Activated CD8-positive, alpha-beta memory T cell treated with anti-CD3 and anti-CD28 coated beads, Interleukin-2, amount 10 ng/mL, durations not matched to agents 7 days and 5 days (primary cell): ENCODE measurements around the gene FCGBP. TPM values are rescaled to one million over a fixed set of nuclear protein-coding genes. Genes with fewer than 3 reads are reported as not detected.
A peak's percentile ranks its signal among the peaks of the same experiment; 100 is the strongest.

Experiments used
- ATAC-seq: fragments of 150-1000 bp; cut with Tn5 transposase; one replicate; pipeline ENCODE4 v1.10.0; 2021; ENCODE audit warnings: moderate library complexity
- CTCF ChIA-PET: fragments of 350-600 bp; sonication (Branson Sonifier 250); formaldehyde crosslinking; loops from one replicate; lab custom pipeline; 2021; ENCODE audit warnings: antibody characterized with exemption; lab: Charles Lee
- DNase-seq: peaks from one replicate; pipeline ENCODE4 v3.0.0-alpha.2; 2020
- H3K27ac Mint-ChIP-seq: one replicate; pipeline ENCODE4 v1.8.0; 2021; ENCODE audit warnings: mild to moderate bottlenecking, mixed read lengths
- H3K27me3 Mint-ChIP-seq: one replicate; pipeline ENCODE4 v1.8.0; 2021; ENCODE audit warnings: mixed read lengths
- H3K36me3 Mint-ChIP-seq: one replicate; pipeline ENCODE4 v1.8.0; 2021; ENCODE audit warnings: mild to moderate bottlenecking, mixed read lengths
- H3K4me1 Mint-ChIP-seq: one replicate; pipeline ENCODE4 v1.8.0; 2021; ENCODE audit warnings: mixed read lengths
- H3K4me3 Mint-ChIP-seq: one replicate; pipeline ENCODE4 v1.8.0; 2021; ENCODE audit warnings: mild to moderate bottlenecking, moderate library complexity, mixed read lengths
- H3K9me3 Mint-ChIP-seq: one replicate; pipeline ENCODE4 v1.8.0; 2022; ENCODE audit warnings: low read depth, mixed read lengths
- total RNA-seq, 2 experiments: library from RNA; stranded (reverse); gene quantifications; one replicate each; pipeline ENCODE4 v1.2.3, GENCODE V29; 2021

Gene FCGBP
- 1 to 10 TPM in 1 of 2 experiments, under 1 TPM in 1; 0.93 to 3.2 TPM for total RNA-seq

DNA sequence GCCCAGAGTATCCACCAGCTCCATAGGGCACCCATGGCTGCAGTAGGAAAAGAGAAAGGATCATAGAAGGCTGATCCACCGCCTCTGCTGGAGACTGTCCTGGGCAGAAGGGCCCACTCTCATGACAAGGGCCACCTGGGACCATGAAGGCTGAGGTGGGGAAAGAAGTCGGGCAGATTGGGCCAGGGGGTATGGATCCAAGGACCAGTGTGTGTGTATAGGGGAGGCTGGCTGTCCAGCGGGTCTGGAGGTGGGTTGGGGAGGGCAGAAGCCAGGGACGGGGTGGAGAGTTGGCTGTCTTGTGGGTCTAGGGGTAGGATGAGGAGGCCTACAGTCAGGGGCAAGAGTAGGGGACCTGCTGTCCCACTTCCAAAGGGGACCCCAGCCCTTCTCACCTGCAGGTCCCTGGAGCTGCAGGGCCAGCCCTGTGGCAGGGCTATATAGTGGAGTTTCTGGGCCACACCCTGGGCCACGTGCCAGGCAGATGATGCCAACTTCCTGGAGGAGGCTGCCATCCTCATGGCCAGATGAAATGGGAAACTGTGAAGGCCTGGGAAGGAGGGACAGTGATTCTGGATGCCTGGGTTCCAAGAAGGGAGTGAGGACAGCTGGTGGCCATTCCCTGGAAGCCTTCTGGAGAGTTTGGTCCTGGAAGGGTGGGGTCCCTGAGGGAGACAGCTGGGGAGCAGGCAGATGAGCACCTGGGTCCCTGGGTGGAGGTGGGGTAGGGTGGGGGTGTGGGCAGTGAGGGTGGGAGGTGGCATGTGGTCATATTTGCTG is at the start of gene FCGBP:
FCGBP (minus strand) TSS at position 51 of the 780 bp plus-strand sequence.
- peaks cover 31% of the 10 kb centered on the region for H3K4me1 Mint-ChIP-seq
- no peak within 1 kb of the TSS for H3K4me3 Mint-ChIP-seq
- H3K36me3 Mint-ChIP-seq, result peaks cover 6% of the 10 kb centered on the region
- peak within 1 kb of the TSS; percentile 68 for H3K27ac Mint-ChIP-seq
- peak; percentile 26 for DNase-seq
- H3K27me3 Mint-ChIP-seq, result no peaks in the 10 kb centered on the region
- no peaks in the 10 kb centered on the region for H3K9me3 Mint-ChIP-seq
- CTCF ChIA-PET, result interaction anchor here (1.5 kb wide), 1 partner anchor 36 kb away, joined by 4 read pairs; the partner anchor contains the start of gene PSMC4
- ATAC-seq, result no peak

DNA sequence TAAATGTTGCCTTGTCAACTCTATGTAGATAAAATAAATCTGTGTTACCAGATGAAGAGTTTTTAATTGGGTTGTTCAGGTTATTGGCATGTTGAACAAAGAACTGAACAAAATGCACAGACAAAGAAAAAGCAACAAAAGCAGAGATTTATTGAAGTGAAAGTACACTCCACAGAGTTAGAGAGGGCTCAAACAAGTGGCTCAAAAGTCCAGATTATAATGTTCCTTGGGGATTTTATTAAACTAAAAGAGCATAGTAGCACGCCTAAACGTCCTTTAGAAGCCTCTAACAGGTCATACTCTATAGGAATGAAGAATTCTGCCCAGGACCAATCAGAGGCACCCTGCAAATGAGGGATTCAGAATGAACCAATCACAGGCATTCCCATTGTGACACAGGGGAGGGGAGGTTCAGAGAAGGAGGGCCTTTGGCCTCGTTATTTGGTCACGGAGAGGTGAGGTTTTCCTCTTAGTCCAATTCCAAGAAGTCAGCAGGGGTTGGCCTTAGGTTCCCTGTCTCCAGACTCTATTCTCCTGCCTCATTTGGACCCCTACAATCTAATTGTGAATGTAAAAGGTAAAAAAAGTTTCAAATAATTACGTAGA is 49.4 kb upstream of the FCGBP start:
- H3K27ac Mint-ChIP-seq, result no peak overlapping the region
- ATAC-seq, result no peak
- H3K36me3 Mint-ChIP-seq, result peaks cover 77% of the 10 kb centered on the region
- CTCF ChIA-PET, result no interaction called here
- H3K4me3 Mint-ChIP-seq, result no peak overlapping the region
- H3K9me3 Mint-ChIP-seq, result peaks cover 19% of the 10 kb centered on the region
- no peaks in the 10 kb centered on the region for H3K27me3 Mint-ChIP-seq
- no peaks in the 10 kb centered on the region for H3K4me1 Mint-ChIP-seq
- no peak for DNase-seq

DNA sequence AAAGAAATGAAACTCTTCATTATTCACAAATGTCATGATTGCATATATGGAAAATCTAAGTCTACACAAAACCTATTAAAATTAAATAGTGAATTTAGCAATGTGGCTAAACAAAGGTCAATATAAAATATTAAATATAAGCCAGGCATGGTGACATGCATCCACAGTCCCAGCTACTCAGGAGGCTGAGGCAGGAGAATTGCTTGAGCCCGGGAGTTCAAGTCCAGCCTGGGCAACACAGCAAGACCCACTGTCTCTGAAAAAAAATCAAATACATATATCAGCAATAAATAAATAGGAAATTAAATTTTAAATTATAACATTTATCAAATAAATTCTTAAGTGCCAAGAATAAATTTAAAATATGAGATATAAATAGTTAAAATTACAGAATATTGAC is 48.4 kb upstream of the FCGBP start:
- ATAC-seq (no peak), DNase-seq (no peak)
- Mint-ChIP-seq H3K4me1 (no peaks in the 10 kb centered on the region), H3K27me3 (no peaks in the 10 kb centered on the region), H3K36me3 (peaks cover 85% of the 10 kb centered on the region), H3K27ac (no peak overlapping the region), H3K4me3 (no peak overlapping the region), H3K9me3 (peaks cover 19% of the 10 kb centered on the region)
- CTCF ChIA-PET, result no interaction called here

- CTCF ChIA-PET, result no interaction called here
- no peak overlapping the region for H3K4me3 Mint-ChIP-seq
These were observed 40.1 kb upstream of the FCGBP start for GRCh38 chr19:39974377-39975155.

DNA sequence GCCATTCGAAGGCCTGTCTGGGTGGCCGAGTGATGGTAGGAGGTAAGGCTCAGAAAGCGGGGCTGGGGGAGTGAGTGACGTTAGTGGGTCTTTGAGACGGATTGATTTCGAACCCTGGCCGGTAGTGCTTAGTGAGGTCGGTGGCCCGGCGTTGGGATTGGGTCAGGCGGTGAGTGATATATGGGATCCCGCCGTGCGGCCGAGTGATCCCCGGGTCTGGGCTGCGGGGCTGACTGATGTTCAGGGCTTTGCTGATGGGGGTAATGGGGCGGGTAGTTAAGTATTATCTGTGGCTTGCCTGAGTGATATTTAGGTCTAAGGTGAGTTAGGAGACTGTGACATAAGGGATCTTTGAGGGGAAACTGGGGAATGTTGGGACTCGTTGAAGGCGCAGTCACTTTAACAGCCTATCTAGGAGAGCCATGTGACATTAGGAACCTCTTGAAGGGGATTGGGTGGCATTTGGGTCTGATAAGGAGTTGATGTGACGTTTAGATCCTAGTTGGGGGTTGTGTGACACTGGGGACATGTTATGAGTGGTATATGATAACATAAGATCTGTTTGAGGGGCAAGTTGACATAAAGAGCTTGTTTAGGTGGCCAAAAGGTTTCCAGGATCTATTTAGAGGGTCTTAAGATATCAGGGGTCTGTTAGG is 37.1 kb upstream of the FCGBP start:
- CTCF ChIA-PET, result interaction anchor here (0.7 to 4.6 kb wide), 34 partner anchors 10 to 536 kb away, joined by 3 to 77 read pairs (median 7); partner anchors contain the start of genes DYRK1B, FBL, RPS16 and ZNF546
- Mint-ChIP-seq H3K4me1 (peaks cover 37% of the 10 kb centered on the region), H3K36me3 (peaks cover 37% of the 10 kb centered on the region), H3K27me3 (no peaks in the 10 kb centered on the region), H3K4me3 (peak overlapping the region; percentile 90), H3K9me3 (no peaks in the 10 kb centered on the region), H3K27ac (peak overlapping the region; percentile 95)
- DNase-seq (no peak), ATAC-seq (no peak)

More at GRCh38 chr19:39974377-39975155, 40.1 kb upstream of the FCGBP start:
- no peak for ATAC-seq
- no peaks in the 10 kb centered on the region for H3K9me3 Mint-ChIP-seq
- no peaks in the 10 kb centered on the region for H3K27me3 Mint-ChIP-seq
- peaks cover 24% of the 10 kb centered on the region for H3K4me1 Mint-ChIP-seq
- peak; percentile 38 for DNase-seq
- peaks cover 61% of the 10 kb centered on the region for H3K36me3 Mint-ChIP-seq
- no peak overlapping the region for H3K27ac Mint-ChIP-seq

GRCh38 chr19:39970675-39971379 is 36.4 kb upstream of the FCGBP start, which contains the start of gene PSMC4:
TSS of gene PSMC4 (plus strand) at chr19:39971165. CDS start at chr19:39971203, 38 bp downstream.
- H3K27me3 Mint-ChIP-seq, result no peaks in the 10 kb centered on the region
- peak; percentile 98 for ATAC-seq
- H3K4me3 Mint-ChIP-seq, result peak within 1 kb of the TSS; percentile 90
- DNase-seq, result peak; percentile 99
- CTCF ChIA-PET, result interaction anchor here (0.7 to 4.6 kb wide), 37 partner anchors 9 to 535 kb away, joined by 3 to 77 read pairs (median 7); partner anchors contain the start of genes DYRK1B, FBL, FCGBP and RPS16
- H3K27ac Mint-ChIP-seq, result peak within 1 kb of the TSS; percentile 95
- no peaks in the 10 kb centered on the region for H3K9me3 Mint-ChIP-seq
- peaks cover 37% of the 10 kb centered on the region for H3K4me1 Mint-ChIP-seq
- H3K36me3 Mint-ChIP-seq, result peaks cover 34% of the 10 kb centered on the region

DNA sequence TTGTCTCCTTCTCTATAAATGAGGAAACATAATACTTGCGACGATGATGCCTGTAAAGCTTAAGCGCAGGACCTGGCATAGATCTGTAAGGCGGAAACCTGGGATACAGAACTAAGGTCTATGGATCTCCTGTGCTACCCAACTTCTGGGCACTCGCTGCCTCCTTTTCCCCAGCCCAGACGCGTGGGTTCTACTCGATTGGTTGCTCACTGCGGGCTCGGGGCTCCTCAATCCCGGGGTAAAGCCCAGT is 35.9 kb upstream of the FCGBP start:
- Mint-ChIP-seq H3K9me3 (no peaks in the 10 kb centered on the region), H3K4me1 (peaks cover 37% of the 10 kb centered on the region), H3K27ac (peak overlapping the region; percentile 95), H3K4me3 (peak overlapping the region; percentile 90), H3K27me3 (no peaks in the 10 kb centered on the region), H3K36me3 (peaks cover 29% of the 10 kb centered on the region)
- ATAC-seq (peak; percentile 31), DNase-seq (no peak)
- CTCF ChIA-PET, result interaction anchor here (0.9 to 4.6 kb wide), 36 partner anchors 9 to 535 kb away, joined by 3 to 77 read pairs (median 7); partner anchors contain the start of genes DYRK1B, FBL, FCGBP and RPS16

- CTCF ChIA-PET, result interaction anchor here (0.7 to 4.6 kb wide), 39 partner anchors 8 to 534 kb away, joined by 3 to 77 read pairs (median 7); partner anchors contain the start of genes DYRK1B, FBL, FCGBP and RPS16
- Mint-ChIP-seq H3K4me3 (peak overlapping the region; percentile 90), H3K4me1 (peaks cover 37% of the 10 kb centered on the region), H3K27ac (peak overlapping the region; percentile 95), H3K9me3 (no peaks in the 10 kb centered on the region), H3K36me3 (peaks cover 26% of the 10 kb centered on the region), H3K27me3 (no peaks in the 10 kb centered on the region)
- no peak for ATAC-seq
- DNase-seq, result peak; percentile 45
These were observed 35.4 kb upstream of the FCGBP start for GRCh38 chr19:39969681-39970424.

DNA sequence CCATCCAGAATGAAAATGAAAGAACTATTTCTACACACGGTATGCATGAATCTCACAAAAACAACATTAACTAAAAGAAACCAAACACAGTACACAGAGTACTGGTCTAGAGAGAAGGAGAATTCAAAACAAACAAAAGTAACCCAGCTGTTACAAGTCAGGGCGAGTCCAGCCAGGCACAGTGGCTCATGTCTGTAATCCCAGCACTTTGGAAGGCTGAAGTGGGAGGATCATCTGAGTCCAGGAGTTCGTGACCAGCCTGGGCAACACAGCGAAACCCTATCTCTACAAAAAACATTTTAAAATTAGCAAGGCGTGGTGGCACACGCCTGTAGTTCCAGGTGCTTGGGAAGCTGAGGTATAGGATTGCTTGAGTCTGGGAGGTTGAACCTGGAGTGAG is 34.8 kb upstream of the FCGBP start:
- CTCF ChIA-PET, result interaction anchor here (0.6 to 4.6 kb wide), 16 partner anchors 15 to 196 kb away, joined by 3 to 77 read pairs (median 8); partner anchors contain the start of genes FBL and ZNF546
- peak; percentile 37 for DNase-seq
- peak overlapping the region; percentile 90 for H3K4me3 Mint-ChIP-seq
- H3K27me3 Mint-ChIP-seq, result no peaks in the 10 kb centered on the region
- peaks cover 37% of the 10 kb centered on the region for H3K4me1 Mint-ChIP-seq
- ATAC-seq, result no peak
- H3K27ac Mint-ChIP-seq, result peak overlapping the region; percentile 95
- H3K36me3 Mint-ChIP-seq, result peaks cover 20% of the 10 kb centered on the region
- H3K9me3 Mint-ChIP-seq, result no peaks in the 10 kb centered on the region

- Mint-ChIP-seq H3K4me1 (peaks cover 37% of the 10 kb centered on the region), H3K4me3 (peak overlapping the region; percentile 90)
- no peak for ATAC-seq
These were observed 34.4 kb upstream of the FCGBP start for GRCh38 chr19:39968789-39969188.

DNA sequence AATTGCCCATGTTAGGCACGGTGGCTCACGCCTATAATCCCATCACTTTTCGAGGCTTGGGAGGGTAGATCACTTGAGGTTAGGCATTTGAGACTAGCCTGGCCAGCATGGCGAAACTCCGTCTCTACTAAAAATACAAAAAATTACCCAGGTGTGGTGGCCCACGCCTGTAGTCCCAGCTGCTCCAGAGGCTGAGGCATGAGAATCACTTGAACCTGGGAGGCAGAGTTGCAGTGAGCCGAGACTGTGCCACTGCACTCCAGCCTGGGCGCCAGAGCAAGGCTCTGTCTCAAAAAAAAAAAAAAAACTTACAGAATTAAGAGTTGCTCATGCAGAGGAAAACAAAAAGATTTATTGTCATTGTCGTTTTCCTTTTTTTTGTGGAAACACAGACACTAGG is 33.1 kb upstream of the FCGBP start:
- CTCF ChIA-PET, result no interaction called here
- Mint-ChIP-seq H3K4me3 (no peak overlapping the region), H3K27me3 (no peaks in the 10 kb centered on the region), H3K36me3 (peaks cover 10% of the 10 kb centered on the region), H3K4me1 (peaks cover 32% of the 10 kb centered on the region), H3K9me3 (no peaks in the 10 kb centered on the region), H3K27ac (no peak overlapping the region)
- ATAC-seq, result no peak
- DNase-seq, result peak; percentile 8

More at GRCh38 chr19:39968789-39969188, 34.4 kb upstream of the FCGBP start:
- peak; percentile 35 for DNase-seq
- peak overlapping the region; percentile 95 for H3K27ac Mint-ChIP-seq
- no peaks in the 10 kb centered on the region for H3K27me3 Mint-ChIP-seq
- peaks cover 18% of the 10 kb centered on the region for H3K36me3 Mint-ChIP-seq
- no peaks in the 10 kb centered on the region for H3K9me3 Mint-ChIP-seq
- CTCF ChIA-PET, result interaction anchor here (0.6 to 4.6 kb wide), 7 partner anchors 15 to 176 kb away, joined by 3 to 77 read pairs (median 4); partner anchors contain the start of gene FBL
